Transverse colon (tissue), 4 donors: ENCODE data around the gene OR1F1. TPM values are rescaled to one million over a fixed set of nuclear protein-coding genes. Genes with fewer than 3 reads are reported as not detected.
"Not testable (repeated sequence)": the region's sequence is repeated elsewhere in the genome, so short reads cannot be mapped to it uniquely, and the experiment has no call there.

Source experiments
- DNase-seq: peaks from one replicate; pipeline ENCODE4 v3.0.0-alpha.2; 2019
- H3K27ac ChIP-seq, 4 donors: fragments of 200-600 bp; sonication (generic); 2 replicates each; pipeline ENCODE4 v1.5.1; 2016 to 2018; ENCODE audit warnings: inconsistent platforms in 4 of 4
- H3K27me3 ChIP-seq: fragments of 200-600 bp; sonication (generic); 2 replicates; pipeline ENCODE4 v1.5.1; 2017; ENCODE audit warnings: inconsistent platforms
- H3K36me3 ChIP-seq, 4 donors: fragments of 200-600 bp; sonication (generic); 2 replicates each; pipeline ENCODE4 v1.5.1; 2017 to 2019; ENCODE audit warnings: inconsistent platforms in 4 of 4
- H3K4me1 ChIP-seq, 4 donors: fragments of 200-600 bp; sonication (generic); 2 replicates each; pipeline ENCODE4 v1.5.1; 2017 to 2020; ENCODE audit warnings: inconsistent platforms in 4 of 4
- H3K4me3 ChIP-seq, 4 donors: fragments of 200-600 bp; sonication (generic); 1 replicate in 1 of 4; 2 replicates in 3 of 4; pipeline versions ENCODE4 v1.5.1 to v1.6.1; 2017 to 2019; ENCODE audit warnings: inconsistent platforms in 4 of 4
- H3K9me3 ChIP-seq, 2 donors: fragments of 200-600 bp; sonication (generic); 2 replicates each; pipeline ENCODE4 v1.5.1; 2017 to 2019; ENCODE audit warnings: inconsistent platforms in 2 of 2
- CTCF ChIP-seq, 5 experiments: fragments of 200-600 bp in 3 of 5; fragments of 450-650 bp in 2 of 5; sonication (generic) in 3 of 5; IDR thresholded peaks; 1 replicate in 2 of 5; 2 replicates in 3 of 5; pipeline ENCODE4 v1.5.1; 2016 to 2017; ENCODE audit warnings: antibody characterized with exemption in 5 of 5, inconsistent platforms in 3 of 5, mild to moderate bottlenecking in 2 of 5, moderate library complexity in 1 of 5
- EP300 ChIP-seq: sonication (generic); formaldehyde crosslinking; IDR thresholded peaks from one replicate; pipeline ENCODE4 v1.6.1; 2017; ENCODE audit warnings: antibody characterized with exemption, low read depth
- POLR2A ChIP-seq: fragments of 450-650 bp; IDR thresholded peaks from one replicate; pipeline ENCODE4 v1.6.1; 2016; ENCODE audit warnings: antibody characterized with exemption, mild to moderate bottlenecking, moderate library complexity
- POLR2AphosphoS5 ChIP-seq, 3 donors: sonication (generic); formaldehyde crosslinking; IDR thresholded peaks; one replicate each; pipeline ENCODE4 v1.6.1; 2016; ENCODE audit warnings: antibody characterized with exemption in 3 of 3
- WGBS, 2 donors: methylation state at CpG; one replicate each; pipeline ENCODE4 v1.1.5; 2018; ENCODE audit warnings: low coverage in 1 of 2; 5-methylcytosine and 5-hydroxymethylcytosine counted together
- in situ Hi-C, 4 donors: fragments of 200-750 bp; cut with MboI; loops; one replicate each; pipeline versions ENCODE4 v1.15.0 to v1.15.1; 2017; ENCODE audit warnings: low sequenced_read_pairs in 3 of 4, low pct_ligation_motif_present in 1 of 4, low pct_unique_long_range_greater_than_20kb in 1 of 4
- intact Hi-C: fragments of 100-400 bp; cut with DNase I; formaldehyde crosslinking; loops from one replicate; pipeline ENCODE4 v1.15.1; 2023; ENCODE audit warnings: low total_unique reads
- total RNA-seq, 4 donors: library from RNA; depleted of rRNA; stranded (reverse); fragments of >200 nt; gene quantifications; one replicate each; pipeline ENCODE4 v1.1.0, GENCODE V29; 2016

OR1F1 gene
- total RNA-seq, 4 donors from 2014 or later, result not detected

- H3K36me3 ChIP-seq, result no peaks in the 10 kb centered on the region
- no peak for DNase-seq
- TF ChIP-seq POLR2A (no peak), EP300 (no peak), POLR2AphosphoS5 (IDR thresholded peaks at IDR 0.05) (no peak), CTCF (IDR thresholded peaks at IDR 0.05) (no peak)
- H3K27me3 ChIP-seq, result peaks cover 100% of the 10 kb centered on the region
- intact Hi-C loops (no loop called here), in situ Hi-C loops (no loop called here)
- no peak overlapping the region for H3K27ac ChIP-seq
- H3K9me3 ChIP-seq, result no peaks in the 10 kb centered on the region
- H3K4me3 ChIP-seq, result no peak overlapping the region
- WGBS, 2 donors, result 18% methylated on average over 29 of the region's 39 CpGs; no CpG with 5 or more reads in 1 of the 2 donors
- peaks cover 7 to 26% (median 19%) of the 10 kb centered on the region in 4 donors for H3K4me1 ChIP-seq
Observed at GRCh38 chr16:3175157-3176093, 12.6 kb upstream of the OR1F1 start.

DNA sequence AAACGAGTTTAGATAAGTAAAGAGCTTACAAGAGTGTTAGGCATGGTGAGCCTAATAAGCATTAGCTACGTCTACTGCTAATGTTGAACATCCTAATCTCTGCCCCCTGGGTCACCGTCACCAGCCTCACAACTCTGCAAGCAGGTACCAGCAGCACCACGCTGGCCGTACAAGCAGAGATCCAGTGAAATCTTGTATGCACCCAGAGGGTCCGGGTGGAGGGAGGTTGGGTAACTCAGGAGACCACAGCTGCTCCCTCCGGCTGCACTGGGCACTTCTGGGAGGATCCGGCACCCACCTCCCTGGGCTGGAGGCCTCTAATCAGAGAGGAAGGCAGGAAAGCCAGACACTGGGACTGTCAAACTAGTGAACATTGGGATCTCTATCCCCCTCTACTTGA, 8.4 kb upstream of the OR1F1 start:
- H3K9me3 ChIP-seq, result no peaks in the 10 kb centered on the region
- no peak for DNase-seq
- 58 to 66% methylated on average over 2 to 8 of the region's 8 CpGs for WGBS, 2 donors
- no peak overlapping the region for H3K4me3 ChIP-seq
- H3K4me1 ChIP-seq, result peaks cover 0 to 19% (median 14%) of the 10 kb centered on the region in 4 donors
- no peaks in the 10 kb centered on the region for H3K36me3 ChIP-seq
- TF ChIP-seq POLR2AphosphoS5 (IDR thresholded peaks at IDR 0.05), result no peak
- no peak for TF ChIP-seq POLR2A
- TF ChIP-seq CTCF (IDR thresholded peaks at IDR 0.05), result no peak
- TF ChIP-seq EP300, result no peak
- H3K27ac ChIP-seq, result no peak overlapping the region
- peaks cover 100% of the 10 kb centered on the region for H3K27me3 ChIP-seq
- in situ Hi-C loops (no loop called here), intact Hi-C loops (no loop called here)

GRCh38 chr16:3180445-3180878, 7.5 kb upstream of the OR1F1 start:
- TF ChIP-seq EP300 (no peak), CTCF (IDR thresholded peaks at IDR 0.05) (no peak), POLR2A (no peak), POLR2AphosphoS5 (IDR thresholded peaks at IDR 0.05) (no peak)
- Histone ChIP-seq H3K27ac (no peak overlapping the region), H3K36me3 (no peaks in the 10 kb centered on the region), H3K27me3 (peaks cover 100% of the 10 kb centered on the region), H3K9me3 (no peaks in the 10 kb centered on the region), H3K4me1 (peaks cover 0 to 15% (median 14%) of the 10 kb centered on the region in 4 donors), H3K4me3 (no peak overlapping the region)
- in situ Hi-C loops, result no loop called here
- 45 to 74% methylated on average over 9 to 21 of the region's 21 CpGs for WGBS, 2 donors
- intact Hi-C loops, result no loop called here
- no peak for DNase-seq

- peaks cover 100% of the 10 kb centered on the region for H3K27me3 ChIP-seq
- DNase-seq, in situ Hi-C loops, H3K4me3 ChIP-seq, H3K36me3 ChIP-seq, H3K9me3 ChIP-seq, H3K27ac ChIP-seq, intact Hi-C loops: not testable (repeated sequence)
- H3K4me1 ChIP-seq, result peaks cover 0 to 15% (median 14%) of the 10 kb centered on the region in 4 donors
- 27 to 35% methylated on average over 7 to 8 of the region's 8 CpGs for WGBS, 2 donors
Observed at GRCh38 chr16:3182293-3182607, 5.8 kb upstream of the OR1F1 start.
